Measurements from ENCODE around the gene TRIM14.
"Not testable (repeated sequence)": the region's sequence is repeated elsewhere in the genome, so short reads cannot be mapped to it uniquely, and the experiment has no call there.

Gene TRIM14

DNA sequence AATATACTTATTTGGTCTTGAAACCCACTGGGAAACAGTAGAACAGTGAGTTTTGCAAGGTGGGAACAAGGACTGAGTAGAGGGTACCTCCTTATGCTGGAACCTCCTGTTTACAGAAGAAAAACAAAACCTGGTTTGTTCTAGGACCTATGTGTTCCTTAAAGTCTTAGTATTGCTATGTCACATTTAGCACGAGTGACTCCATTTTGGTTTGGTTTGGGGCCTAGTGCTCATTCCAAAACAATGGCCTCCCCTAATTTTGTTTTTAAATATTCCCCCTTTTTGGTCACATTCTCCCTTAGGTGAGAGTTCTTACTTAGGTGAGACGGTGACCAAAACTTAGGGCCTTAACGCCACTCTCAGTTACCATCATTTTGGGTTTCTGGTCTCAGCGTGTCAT lies 68.7 kb downstream of the TRIM14 start:
- no peak for DNase-seq (ENCODE audit: low read depth, low spot score)

DNA sequence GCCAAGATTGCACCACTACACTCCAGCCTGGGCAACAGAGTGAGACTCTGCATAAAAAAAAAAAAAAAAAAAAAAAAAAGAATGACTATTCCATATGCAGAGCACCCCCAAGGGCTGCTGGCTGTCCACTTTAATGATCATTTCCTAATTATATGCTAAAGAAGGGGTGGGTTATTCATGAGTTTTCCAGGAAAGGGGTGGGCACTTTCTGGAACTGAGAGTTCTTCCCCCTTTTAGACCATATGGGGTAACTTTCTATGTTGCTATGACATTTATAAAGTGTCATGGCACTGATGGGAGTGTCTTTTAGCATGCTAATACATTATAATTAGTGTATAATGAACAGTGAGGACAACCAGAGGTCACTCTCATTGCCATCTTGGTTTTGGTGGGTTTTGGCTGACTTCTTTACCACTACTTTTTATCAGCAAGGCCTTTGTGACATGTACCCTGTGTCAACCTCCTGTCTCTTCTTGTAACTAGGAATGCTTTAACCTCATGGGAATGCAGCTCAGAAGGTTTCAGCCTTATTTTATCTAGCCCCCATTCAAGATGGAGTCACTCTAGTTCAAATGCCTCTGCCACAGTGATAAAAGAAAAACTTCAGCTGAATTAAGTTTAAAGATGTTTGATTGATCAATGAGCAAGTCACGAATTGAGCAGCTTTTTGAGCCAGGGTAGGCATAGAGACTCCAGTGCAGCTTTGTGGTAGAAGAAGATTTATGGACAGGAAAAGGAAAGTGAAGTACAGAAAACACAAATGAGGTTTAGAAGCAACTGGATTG lies 69.5 kb downstream of the TRIM14 start:
- no peak for DNase-seq (ENCODE audit: low read depth, low spot score)

DNA sequence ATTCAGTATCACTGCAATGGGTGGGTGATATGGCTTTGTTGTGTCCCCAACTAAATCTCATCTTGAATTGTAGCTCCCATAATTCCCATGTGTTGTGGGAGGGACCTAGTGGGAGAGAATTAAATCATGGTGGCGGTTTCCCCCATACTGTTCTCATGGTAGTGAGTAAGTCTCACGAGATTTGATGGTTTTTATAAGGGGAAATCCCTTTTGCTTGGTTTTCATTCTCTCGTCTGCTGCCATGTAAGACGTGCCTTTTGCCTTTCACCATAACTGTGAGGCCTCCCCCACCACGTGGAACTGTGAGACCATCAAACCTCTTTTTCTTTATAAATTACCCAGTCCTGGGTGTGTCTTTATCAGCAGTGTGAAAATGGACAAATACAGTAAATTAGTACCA lies 72.0 kb downstream of the TRIM14 start:
- no peak for DNase-seq (ENCODE audit: low read depth, low spot score)

DNA sequence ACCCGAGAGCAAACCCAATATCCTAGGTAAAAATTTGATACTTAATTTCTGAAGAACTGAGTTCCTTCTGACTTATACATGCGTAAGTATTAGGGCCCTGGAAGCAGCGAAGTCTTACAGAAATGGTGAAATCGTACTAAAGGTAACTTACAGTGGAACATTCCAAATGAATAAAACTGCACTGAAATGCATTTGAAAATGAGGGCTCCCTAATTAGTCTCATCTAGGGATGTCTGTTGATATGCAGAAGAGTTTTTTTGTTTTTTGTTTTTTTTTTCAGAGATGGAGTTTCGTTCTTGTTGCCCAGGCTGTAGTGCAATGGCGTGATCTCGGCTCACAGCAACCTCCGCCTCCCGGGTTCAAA lies 72.9 kb downstream of the TRIM14 start:
- DNase-seq (ENCODE audit: low read depth, low spot score), result no peak

DNA sequence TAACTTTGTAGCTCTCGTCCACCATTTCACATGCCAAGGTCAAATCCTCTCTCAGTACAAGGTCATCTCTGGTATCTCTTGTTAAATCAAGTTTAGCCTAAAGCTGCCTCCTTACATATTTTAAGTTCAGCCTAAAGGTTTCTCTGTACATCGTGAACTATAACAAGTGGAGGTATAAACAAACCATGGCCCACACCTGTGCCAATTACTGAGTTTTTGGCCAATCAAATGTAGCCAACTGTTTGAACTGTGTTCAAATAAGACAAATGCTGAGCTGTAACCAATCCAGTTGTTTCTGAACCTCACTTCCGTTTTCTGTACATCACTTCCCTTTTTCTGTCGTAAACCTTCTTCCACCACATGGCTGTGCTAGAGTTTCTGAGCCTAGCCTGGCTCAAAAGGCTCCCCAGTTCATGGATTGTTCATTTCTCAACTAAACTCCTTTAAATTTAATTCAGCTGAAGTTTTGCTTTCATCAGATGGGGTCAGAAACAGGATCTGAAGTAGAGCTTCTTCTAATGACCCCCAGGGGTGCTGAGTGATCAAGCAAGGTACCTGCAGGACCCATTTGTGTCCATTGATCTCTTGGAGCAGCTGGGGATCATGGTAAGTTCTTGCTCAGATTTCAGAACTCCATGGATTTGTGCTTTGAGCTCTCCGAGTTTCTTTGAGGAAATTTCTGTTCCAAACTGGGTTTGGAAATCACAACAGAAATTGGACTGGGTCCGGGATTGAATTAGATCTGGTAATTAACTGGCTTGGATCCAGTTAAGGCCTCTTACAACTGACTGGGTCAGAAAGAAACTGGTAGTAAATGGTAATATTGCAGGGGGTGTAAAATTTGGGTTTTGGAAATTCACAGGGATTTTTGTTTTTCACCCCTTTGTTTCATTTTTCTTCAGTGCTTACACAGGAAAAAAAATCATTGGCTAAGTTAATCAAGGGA lies 73.5 kb downstream of the TRIM14 start:
- DNase-seq (ENCODE audit: low read depth, low spot score), result no peak

DNA sequence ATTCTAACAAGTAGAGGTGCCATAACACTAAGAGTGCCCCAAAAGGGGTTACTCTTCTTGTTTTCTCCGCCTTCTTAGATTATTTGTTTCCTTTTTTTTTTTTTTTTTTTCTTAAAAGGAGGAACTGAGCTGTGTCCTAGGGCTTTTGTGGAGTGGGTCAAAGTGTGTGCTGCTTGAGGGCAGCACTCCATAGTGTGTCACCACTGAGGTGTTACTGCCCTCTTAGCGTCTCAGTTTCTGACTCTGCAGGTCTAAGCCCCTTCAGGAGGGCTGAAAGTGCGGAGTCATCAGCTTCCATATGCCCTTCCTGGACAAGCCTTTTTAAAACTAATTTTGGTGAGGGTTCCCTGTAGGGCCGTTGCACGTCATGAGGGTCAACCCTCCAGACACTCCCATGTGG lies 75.1 kb downstream of the TRIM14 start:
- DNase-seq (ENCODE audit: low read depth, low spot score), result no peak

DNA sequence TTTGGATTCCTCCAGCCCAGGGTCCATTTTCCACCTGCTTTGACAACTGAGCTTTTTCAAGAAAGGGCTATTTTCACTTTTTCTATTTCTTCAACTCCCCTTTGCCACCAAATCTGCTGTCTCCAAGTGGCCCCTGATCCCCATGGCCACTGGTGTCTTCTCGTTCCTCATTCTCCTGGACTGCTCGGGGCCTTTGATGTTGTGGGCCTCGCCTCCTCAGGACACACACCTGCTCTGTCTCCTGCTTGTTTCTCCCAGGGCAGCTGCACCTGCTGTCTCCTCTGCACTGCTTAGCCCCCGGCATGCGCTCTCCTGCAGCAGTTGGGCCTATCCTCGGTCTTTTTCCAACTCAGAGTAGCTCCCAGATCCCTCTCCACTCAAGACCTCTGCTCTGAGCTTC lies 78.8 kb downstream of the TRIM14 start:
- no peak for DNase-seq (ENCODE audit: low read depth, low spot score)

DNA sequence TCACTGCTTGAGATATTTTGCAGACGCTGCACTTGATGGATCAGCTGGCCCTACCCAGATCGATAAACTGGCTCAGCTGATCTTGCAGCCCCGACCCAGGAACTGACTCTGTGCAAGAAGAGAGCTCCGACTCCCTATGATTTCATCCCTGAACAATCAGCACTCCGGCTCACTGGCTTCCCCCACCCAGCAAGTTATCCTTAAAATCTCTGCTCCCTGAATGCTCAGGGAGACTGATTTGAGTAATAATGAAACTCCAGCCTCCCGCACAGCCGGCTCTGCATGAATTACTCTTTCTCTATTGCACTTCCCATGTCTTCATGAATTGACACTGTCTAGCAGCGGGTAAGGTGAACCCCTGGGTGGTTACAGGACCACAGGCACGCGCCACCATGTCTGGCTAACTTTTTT lies 79.4 kb downstream of the TRIM14 start:
- DNase-seq (ENCODE audit: low read depth, low spot score), result no peak

DNA sequence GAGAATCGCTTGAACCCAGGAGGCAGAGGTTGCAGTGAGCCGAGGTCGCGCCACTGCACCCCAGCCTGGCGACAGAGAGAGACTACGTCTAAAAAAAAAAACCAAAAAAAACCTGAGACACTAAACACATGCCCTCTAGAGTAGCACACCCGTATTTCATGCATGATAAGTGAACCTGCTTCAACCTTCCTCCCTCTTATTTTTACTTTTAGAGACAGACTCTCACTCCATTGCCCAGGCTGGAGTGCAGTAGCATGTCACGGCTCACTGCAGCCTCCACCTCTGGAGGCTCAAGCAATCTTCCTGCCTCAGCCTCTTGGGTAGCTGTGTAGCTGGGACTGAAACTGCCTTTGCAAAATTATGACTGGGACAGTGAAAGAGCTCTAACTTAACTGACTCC lies 80.1 kb downstream of the TRIM14 start:
- no peak for DNase-seq (ENCODE audit: low read depth, low spot score)

DNA sequence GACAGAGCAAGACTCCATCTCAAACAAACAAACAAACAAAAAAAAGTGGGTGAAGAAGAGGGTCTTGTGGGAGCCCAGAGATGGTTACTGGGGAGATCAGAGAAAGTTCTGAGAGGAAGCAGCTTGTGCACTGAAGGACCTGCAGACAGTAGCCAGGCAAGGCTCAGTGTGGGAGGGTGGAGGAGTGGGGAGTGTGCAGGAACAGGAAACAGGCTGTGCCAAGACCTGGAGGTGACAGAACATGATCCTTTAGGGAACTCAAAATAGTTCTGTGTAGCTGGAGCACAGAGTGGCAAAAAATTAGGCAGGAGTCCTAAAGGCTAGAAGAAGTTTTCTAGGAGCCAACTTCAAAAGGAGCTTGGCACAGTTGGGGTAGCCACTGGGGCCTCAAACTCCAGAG lies 81.7 kb downstream of the TRIM14 start:
- no peak for DNase-seq (ENCODE audit: low read depth, low spot score)

DNA sequence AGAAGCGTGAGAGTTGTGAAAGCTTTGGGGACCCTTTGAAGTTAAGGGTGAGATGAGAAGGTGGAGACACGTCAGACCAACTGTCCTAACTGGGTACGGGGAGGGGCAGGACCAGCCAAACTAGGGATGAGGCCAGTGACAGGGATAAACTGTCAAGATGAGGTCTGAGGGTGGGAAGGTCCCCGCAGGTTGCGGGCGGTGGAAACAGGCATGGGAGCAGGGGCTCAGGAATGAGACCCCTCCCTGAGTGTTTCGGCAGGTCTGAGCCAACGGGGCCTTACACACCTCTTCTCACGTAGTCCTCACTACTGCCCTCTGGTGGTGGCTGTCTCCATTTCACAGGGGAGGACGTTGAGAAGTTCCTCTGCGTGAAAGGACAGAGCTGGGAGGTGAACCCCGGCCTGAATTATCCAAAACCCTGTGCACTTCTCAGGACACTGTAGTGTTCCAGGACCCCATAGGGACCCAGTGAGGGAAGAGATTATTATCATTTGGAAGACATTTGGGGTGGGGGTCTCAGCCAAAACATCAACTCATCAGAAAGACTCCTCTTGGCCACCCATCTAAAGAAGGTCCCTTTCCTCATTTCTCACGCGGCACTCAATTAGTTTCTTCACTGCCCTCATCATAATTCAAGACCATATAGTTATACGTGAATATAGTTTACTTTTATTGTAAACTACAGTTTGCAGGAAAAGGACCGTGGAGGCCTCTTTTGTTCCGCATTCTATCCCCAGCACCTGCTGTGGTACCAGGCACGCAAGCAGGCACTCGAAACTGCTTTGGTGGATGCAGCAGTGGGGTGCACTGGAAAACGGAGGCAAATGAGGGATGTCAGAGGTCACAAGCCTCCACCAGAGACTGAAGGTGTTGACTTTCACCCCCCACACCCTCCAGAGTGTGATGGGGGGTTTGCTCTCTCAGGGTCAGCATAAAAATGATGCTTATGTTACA lies 84.2 kb downstream of the TRIM14 start:
- DNase-seq (ENCODE audit: low read depth, low spot score), result no peak

DNA sequence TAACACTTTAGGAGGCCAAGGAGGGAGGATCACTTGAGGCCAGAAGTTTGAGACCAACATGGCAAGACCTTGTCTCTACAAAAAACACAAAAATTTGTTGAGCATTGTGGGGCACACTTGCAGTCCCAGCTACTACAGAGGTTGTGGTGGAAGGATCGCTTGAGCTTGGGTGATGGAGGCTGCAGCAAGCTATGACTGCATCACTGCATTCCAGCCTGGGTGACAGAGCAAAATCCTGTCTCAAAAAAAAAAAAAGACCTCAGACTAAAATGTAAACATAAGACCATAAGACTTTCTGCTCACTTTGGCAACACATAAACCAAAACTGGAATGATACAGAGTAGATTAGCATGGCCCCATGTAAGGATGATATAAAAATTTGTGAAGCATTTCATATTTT lies 87.1 kb downstream of the TRIM14 start:
- DNase-seq (ENCODE audit: low read depth, low spot score), result no peak

DNA sequence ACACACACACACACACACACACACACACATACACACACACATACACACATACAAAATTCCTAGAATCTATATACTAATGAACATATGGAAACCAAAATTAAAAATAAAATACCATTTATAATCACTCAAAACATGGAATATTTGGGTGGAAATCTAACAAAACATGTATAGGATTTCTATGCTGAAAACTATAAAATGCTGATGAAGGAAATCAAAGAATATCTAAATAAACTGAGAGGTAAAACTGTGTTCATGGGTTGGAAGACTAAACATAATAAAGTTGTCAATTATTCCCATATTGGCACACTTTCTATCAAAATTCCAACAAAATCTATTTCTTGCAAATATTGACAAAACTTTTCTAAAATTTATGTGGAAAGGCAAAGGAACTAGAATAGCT lies 87.9 kb downstream of the TRIM14 start:
- DNase-seq (ENCODE audit: low read depth, low spot score), result no peak

DNA sequence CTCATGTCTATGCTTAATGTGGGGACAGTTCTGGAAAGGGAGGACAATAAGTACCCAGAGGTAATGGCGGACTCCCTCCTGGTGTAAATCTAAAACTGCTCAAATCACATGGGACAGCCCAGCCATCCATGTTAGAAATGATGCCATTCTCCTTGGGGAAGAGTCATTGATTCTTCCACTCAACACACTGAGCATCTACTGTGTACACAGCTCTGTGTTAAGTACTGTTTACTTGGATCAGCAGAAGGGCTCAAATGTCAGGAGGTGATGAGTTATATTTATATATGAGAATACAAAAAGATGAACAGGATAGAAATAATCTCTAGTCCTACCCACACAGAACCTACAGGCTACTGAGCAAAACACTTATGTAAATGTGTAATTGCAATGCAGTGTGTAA lies 94.3 kb downstream of the TRIM14 start:
- no peak for DNase-seq (ENCODE audit: low read depth, low spot score)

DNA sequence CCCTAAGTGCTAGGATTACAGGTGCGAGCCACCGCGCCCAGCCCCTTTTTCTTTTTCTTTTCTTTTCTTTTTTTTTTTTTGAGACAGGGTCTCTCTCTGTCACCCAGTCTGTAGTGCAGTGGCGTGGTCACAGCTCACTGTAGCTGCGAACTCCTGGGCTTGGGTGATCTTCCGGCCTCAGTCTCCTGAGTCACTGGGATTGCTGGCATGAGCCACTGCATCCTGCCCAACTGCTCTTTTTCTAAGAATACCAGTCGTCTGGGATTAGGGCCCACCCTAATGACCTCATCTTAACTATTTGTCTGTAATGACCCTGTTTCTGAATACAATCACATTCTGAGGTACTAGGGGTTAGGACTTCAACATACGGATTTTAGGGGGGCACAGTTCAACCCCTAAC lies 96.6 kb downstream of the TRIM14 start:
- DNase-seq (ENCODE audit: low read depth, low spot score), result no peak

DNA sequence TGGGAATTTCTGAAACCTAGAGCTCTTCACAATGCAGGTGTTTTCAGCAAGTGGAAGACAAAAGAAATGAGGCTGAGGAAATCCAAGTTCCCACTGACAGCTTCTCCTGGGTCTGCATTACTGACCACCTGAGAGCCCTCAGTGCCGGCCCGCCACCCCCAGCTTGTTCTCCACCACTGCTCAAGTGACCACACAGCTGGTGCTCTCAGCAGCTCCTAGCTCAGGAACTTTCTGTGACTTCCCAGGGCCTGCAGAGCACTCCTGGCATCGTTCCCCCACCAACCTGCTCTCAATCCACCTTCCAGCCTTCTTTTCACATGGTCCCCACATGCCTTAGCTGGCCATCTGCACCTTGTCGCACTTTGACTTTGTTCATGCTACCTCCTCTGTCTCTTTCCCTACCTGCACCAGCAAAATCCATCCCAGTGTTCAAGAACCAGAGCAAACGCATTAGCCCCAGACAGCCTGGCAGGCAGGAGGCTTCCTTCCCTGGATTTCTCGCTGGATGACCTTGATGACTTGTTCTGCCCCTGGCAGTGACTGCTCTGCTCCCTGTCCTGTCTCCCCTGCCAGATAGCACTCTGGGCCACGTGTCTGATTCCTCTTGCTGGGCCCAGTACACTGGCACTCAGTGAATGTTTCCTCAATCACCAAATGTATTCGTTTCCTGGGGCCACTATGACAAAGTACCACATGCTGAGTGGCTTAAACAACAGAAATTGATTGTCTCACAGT lies 97.5 kb downstream of the TRIM14 start:
- DNase-seq (ENCODE audit: low read depth, low spot score), result no peak

DNA sequence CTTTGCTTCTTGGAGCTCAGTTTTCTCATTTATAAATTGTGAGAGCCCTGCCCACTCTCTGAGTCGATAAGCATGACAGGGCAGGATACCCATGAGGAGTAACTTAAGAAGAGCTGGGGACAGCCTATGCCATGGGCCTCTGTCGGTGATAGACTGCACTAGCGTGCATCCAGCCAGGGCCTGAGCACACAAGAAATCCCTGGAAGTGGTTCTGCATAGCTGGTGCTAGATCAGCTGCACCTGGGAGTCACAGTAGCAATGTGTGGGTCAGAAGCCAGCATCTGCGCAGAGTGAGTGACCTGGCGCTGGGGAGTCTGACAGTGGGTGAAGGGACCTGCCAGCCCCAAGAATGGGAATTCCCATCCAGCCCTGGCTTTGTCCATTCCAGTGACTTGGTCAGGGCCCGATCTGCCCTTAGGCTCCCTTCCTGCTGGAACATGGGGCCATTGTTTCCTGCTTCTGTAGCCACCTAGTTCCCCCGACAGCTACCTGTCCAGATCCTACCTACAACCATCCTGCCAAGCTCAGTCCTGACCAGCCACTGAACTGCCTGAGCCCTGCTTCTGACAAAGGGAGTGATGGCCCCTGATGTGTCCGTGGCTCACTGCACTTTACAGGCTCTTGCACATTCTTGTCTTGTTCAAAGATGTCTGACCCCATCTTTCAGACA lies 98.4 kb downstream of the TRIM14 start:
- no peak for DNase-seq (ENCODE audit: low read depth, low spot score)

DNA sequence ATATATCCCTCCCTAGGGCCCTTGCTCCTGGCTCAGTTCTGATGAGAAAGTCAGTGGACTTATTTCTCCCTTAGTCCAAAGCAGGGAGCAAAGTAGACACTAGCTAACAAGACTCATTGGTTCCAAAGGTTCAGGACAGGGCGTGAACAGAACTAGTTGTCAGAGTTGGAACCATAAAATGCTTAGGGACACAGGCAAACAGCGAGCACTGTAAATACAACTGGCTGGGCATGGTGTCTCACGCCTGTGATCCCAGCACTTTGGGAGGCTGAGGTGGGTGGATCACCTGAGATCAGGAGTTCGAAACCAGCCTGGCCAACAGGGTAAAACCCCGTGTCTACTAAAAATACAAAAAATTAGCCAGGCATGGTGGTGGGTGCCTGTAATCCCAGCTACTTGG lies 99.2 kb downstream of the TRIM14 start:
- DNase-seq (ENCODE audit: low read depth, low spot score), result not testable (repeated sequence)
